Uterus (tissue), 4 donors: ENCODE measurements around the gene PPIH. TPM values are rescaled to one million over a fixed set of nuclear protein-coding genes. Genes with fewer than 3 reads are reported as not detected.
"Not testable (repeated sequence)": the region's sequence is repeated elsewhere in the genome, so short reads cannot be mapped to it uniquely, and the experiment has no call there.

Source experiments
- DNase-seq, 2 donors: peaks; one replicate each; pipeline ENCODE4 v3.0.0-alpha.2; 2019 to 2020
- H3K27ac ChIP-seq, 2 donors: fragments of 200-600 bp; sonication (generic); 1 replicate in 1 of 2; 2 replicates in 1 of 2; pipeline ENCODE4 v1.5.1; 2016 to 2018
- H3K27me3 ChIP-seq, 2 donors: fragments of 200-600 bp; sonication (generic); one replicate each; pipeline ENCODE4 v1.5.1; 2018 to 2019; ENCODE audit warnings: control low read depth in 1 of 2
- H3K36me3 ChIP-seq, 2 donors: fragments of 200-600 bp; sonication (generic); one replicate each; pipeline ENCODE4 v1.5.1; 2019; ENCODE audit warnings: control low read depth in 1 of 2
- H3K4me1 ChIP-seq, 2 donors: fragments of 200-600 bp; sonication (generic); one replicate each; pipeline ENCODE4 v1.5.1; 2018 to 2019; ENCODE audit warnings: control low read depth in 1 of 2
- H3K4me3 ChIP-seq, 2 donors: fragments of 200-600 bp; sonication (generic); 1 replicate in 1 of 2; 2 replicates in 1 of 2; pipeline ENCODE4 v1.5.1; 2018 to 2019; ENCODE audit warnings: mild to moderate bottlenecking in 1 of 2
- H3K9me3 ChIP-seq, 2 donors: fragments of 200-600 bp; sonication (generic); one replicate each; pipeline ENCODE4 v1.5.1; 2019; ENCODE audit warnings: control low read depth in 1 of 2
- CTCF ChIP-seq, 4 experiments: fragments of 200-600 bp in 2 of 4; fragments of 450-650 bp in 2 of 4; sonication (generic) in 2 of 4; IDR thresholded peaks; one replicate each; pipeline ENCODE4 v1.5.1; 2016 to 2019; ENCODE audit warnings: antibody characterized with exemption in 4 of 4, mild to moderate bottlenecking in 2 of 4, moderate library complexity in 1 of 4
- POLR2A ChIP-seq, 2 donors: fragments of 450-650 bp; IDR thresholded peaks; one replicate each; pipeline ENCODE4 v1.6.1; 2016; ENCODE audit warnings: antibody characterized with exemption in 2 of 2, mild to moderate bottlenecking in 1 of 2, moderate library complexity in 1 of 2
- intact Hi-C: fragments of 100-400 bp; cut with DNase I; formaldehyde crosslinking; loops from one replicate; pipeline ENCODE4 v1.15.1; 2023; ENCODE audit warnings: low total_unique reads
- total RNA-seq, 4 donors: library from RNA; depleted of rRNA in 3 of 4; stranded (reverse); fragments of >200 nt in 3 of 4; gene quantifications; one replicate each; pipeline versions ENCODE4 v1.1.0 to v1.2.4, GENCODE V29; 2014 to 2023
- donor health status: DM: yes; HTN: yes; CAD: no.

The PPIH gene
- total RNA-seq: 10 to 100 TPM in 3 of 4 donors, 1 to 10 TPM in 1; 2.6 to 48.4 (median 36.3) TPM

- DNase-seq: peak; percentile 90 to 94
- Histone ChIP-seq H3K4me1 (peaks cover 0 to 5% of the 10 kb centered on the region in 2 donors), H3K9me3 (no peaks in the 10 kb centered on the region), H3K27me3 (no peaks in the 10 kb centered on the region), H3K4me3 (peak within 1 kb of the TSS; percentile 64 to 83), H3K27ac (peak within 1 kb of the TSS; percentile 70 to 76), H3K36me3 (no peaks in the 10 kb centered on the region)
- intact Hi-C loops: no loop called here
- TF ChIP-seq POLR2A (IDR thresholded peaks at IDR 0.05): peak in 1 of 2 donors; percentile 50
- peak in 3 of 4 experiments; percentile 39 to 75 (median 47) for TF ChIP-seq CTCF (IDR thresholded peaks at IDR 0.05)
Observed at GRCh38 chr1:42657981-42658876, at the start of gene PPIH. TSS of gene PPIH (plus strand) at chr1:42658423. CDS start at chr1:42658447, 24 bp downstream.

- Histone ChIP-seq H3K9me3 (no peaks in the 10 kb centered on the region), H3K27me3 (no peaks in the 10 kb centered on the region), H3K4me3 (no peak overlapping the region), H3K27ac (no peak overlapping the region), H3K4me1 (no peaks in the 10 kb centered on the region), H3K36me3 (no peaks in the 10 kb centered on the region)
- intact Hi-C loops: no loop called here
- TF ChIP-seq POLR2A (IDR thresholded peaks at IDR 0.05) (no peak), CTCF (IDR thresholded peaks at IDR 0.05) (no peak)
- no peak for DNase-seq
Observed at GRCh38 chr1:42613803-42614131, 44.5 kb upstream of the PPIH start.

- intact Hi-C loops: no loop called here
Observed at GRCh38 chr1:42618866-42619265, 39.4 kb upstream of the PPIH start.

GRCh38 chr1:42620307-42620706 is 37.9 kb upstream of the PPIH start:
- no peaks in the 10 kb centered on the region for H3K9me3 ChIP-seq
- H3K4me1 ChIP-seq: no peaks in the 10 kb centered on the region
- H3K27ac ChIP-seq: no peak overlapping the region
- no peak for DNase-seq
- TF ChIP-seq POLR2A (IDR thresholded peaks at IDR 0.05): no peak
- TF ChIP-seq CTCF (IDR thresholded peaks at IDR 0.05): no peak
- H3K27me3 ChIP-seq: no peaks in the 10 kb centered on the region
- no peak overlapping the region for H3K4me3 ChIP-seq
- H3K36me3 ChIP-seq: no peaks in the 10 kb centered on the region
- intact Hi-C loops: no loop called here

More at GRCh38 chr1:42618866-42619265, 39.4 kb upstream of the PPIH start:
- no peak overlapping the region for H3K27ac ChIP-seq
- H3K27me3 ChIP-seq: no peaks in the 10 kb centered on the region
- H3K4me3 ChIP-seq: no peak overlapping the region
- TF ChIP-seq CTCF (IDR thresholded peaks at IDR 0.05) (no peak), POLR2A (IDR thresholded peaks at IDR 0.05) (no peak)
- H3K9me3 ChIP-seq: no peaks in the 10 kb centered on the region
- no peak for DNase-seq
- H3K36me3 ChIP-seq: no peaks in the 10 kb centered on the region
- H3K4me1 ChIP-seq: no peaks in the 10 kb centered on the region

- DNase-seq: not testable (repeated sequence)
Observed at GRCh38 chr1:42621180-42621579, 37.0 kb upstream of the PPIH start.

GRCh38 chr1:42627205-42627604 is 31.0 kb upstream of the PPIH start:
- H3K36me3 ChIP-seq, H3K27ac ChIP-seq, intact Hi-C loops, H3K4me1 ChIP-seq, H3K4me3 ChIP-seq, H3K9me3 ChIP-seq, DNase-seq, H3K27me3 ChIP-seq: not testable (repeated sequence)

More at GRCh38 chr1:42621180-42621579, 37.0 kb upstream of the PPIH start:
- H3K9me3 ChIP-seq, H3K27me3 ChIP-seq, H3K27ac ChIP-seq, H3K36me3 ChIP-seq, intact Hi-C loops, H3K4me1 ChIP-seq, H3K4me3 ChIP-seq: not testable (repeated sequence)
